ENCODE results near the gene TASP1. TPM values are rescaled to one million over a fixed set of nuclear protein-coding genes. Genes with fewer than 3 reads are reported as not detected.

TASP1 gene
- total RNA-seq, 1 experiment from 2014 or later: 8.9 TPM

- DNase-seq (ENCODE audit: low read depth, low spot score) (no peak), ATAC-seq (no peak)
- Histone ChIP-seq H3K4me3 (ENCODE audit: low read depth in 2 of 2, low read length in 2 of 2) (no peak overlapping the region), H3K27me3 (ENCODE audit: control insufficient read depth, insufficient read depth, low read length) (no peaks in the 10 kb centered on the region; the same call in 1 of the 2 replicates), H3K36me3 (ENCODE audit: control insufficient read depth, insufficient read depth, low read length) (no peaks in the 10 kb centered on the region), H3K9me3 (ENCODE audit: control insufficient read depth, insufficient read depth, low read depth, low read length) (no peaks in the 10 kb centered on the region), H3K27ac (ENCODE audit: low read length) (no peak overlapping the region), H3K4me1 (ENCODE audit: control insufficient read depth, insufficient read depth, low read length) (no peaks in the 10 kb centered on the region)
- ChIA-PET POLR2A (no interaction called here), CTCF (no interaction called here)
- in situ Hi-C loops (cut with HindIII; ENCODE audit: low pct_unique_long_range_greater_than_20kb, low sequenced_read_pairs): no loop called here
- TF ChIP-seq REST (IDR thresholded peaks at IDR 0.05; ENCODE audit: insufficient read depth in 1 of 2, low read depth in 2 of 2, low read length in 1 of 2) (no peak), CTCF (IDR thresholded peaks at IDR 0.05) (no peak), TCF7L2 (IDR thresholded peaks at IDR 0.05; ENCODE audit: low read depth, low read length) (no peak), SIN3A (IDR thresholded peaks at IDR 0.05; ENCODE audit: borderline replicate concordance, insufficient read depth, low read depth, low read length) (no peak), POLR2AphosphoS5 (IDR thresholded peaks at IDR 0.05; ENCODE audit: low read depth, low read length) (no peak)
- no TSS peak for BruUV-seq (replicated peaks)
- intact Hi-C loops (cut with micrococcal nuclease; ENCODE audit: unreplicated experiment): no loop called here
Observed at GRCh38 chr20:13678944-13679343, 40.2 kb upstream of the TASP1 start.

GRCh38 chr20:13677241-13677640, 38.5 kb upstream of the TASP1 start:
- Histone ChIP-seq H3K9me3 (ENCODE audit: control insufficient read depth, insufficient read depth, low read depth, low read length) (no peaks in the 10 kb centered on the region), H3K4me3 (ENCODE audit: low read depth in 2 of 2, low read length in 2 of 2) (no peak overlapping the region), H3K4me1 (ENCODE audit: control insufficient read depth, insufficient read depth, low read length) (no peaks in the 10 kb centered on the region), H3K27ac (ENCODE audit: low read length) (no peak overlapping the region), H3K27me3 (ENCODE audit: control insufficient read depth, insufficient read depth, low read length) (peaks cover 4% of the 10 kb centered on the region; the same call in 1 of the 2 replicates), H3K36me3 (ENCODE audit: control insufficient read depth, insufficient read depth, low read length) (no peaks in the 10 kb centered on the region)
- POLR2A ChIA-PET: no interaction called here
- intact Hi-C loops (cut with micrococcal nuclease; ENCODE audit: unreplicated experiment): no loop called here
- in situ Hi-C loops (cut with HindIII; ENCODE audit: low pct_unique_long_range_greater_than_20kb, low sequenced_read_pairs): no loop called here
- CTCF ChIA-PET: no interaction called here
- no peak for DNase-seq (ENCODE audit: low read depth, low spot score)
- BruUV-seq (replicated peaks): no TSS peak
- no peak for TF ChIP-seq CTCF (IDR thresholded peaks at IDR 0.05)
- TF ChIP-seq TCF7L2 (IDR thresholded peaks at IDR 0.05; ENCODE audit: low read depth, low read length): no peak
- TF ChIP-seq SIN3A (IDR thresholded peaks at IDR 0.05; ENCODE audit: borderline replicate concordance, insufficient read depth, low read depth, low read length): no peak
- no peak for TF ChIP-seq REST (IDR thresholded peaks at IDR 0.05; ENCODE audit: insufficient read depth in 1 of 2, low read depth in 2 of 2, low read length in 1 of 2)
- TF ChIP-seq POLR2AphosphoS5 (IDR thresholded peaks at IDR 0.05; ENCODE audit: low read depth, low read length): no peak
- no peak for ATAC-seq

All from Panc1 (cell line).